Measurements from ENCODE around the gene AFDN. TPM values are rescaled to one million over a fixed set of nuclear protein-coding genes. Genes with fewer than 3 reads are reported as not detected.

The AFDN gene
- total and polyA plus RNA-seq, 9 donors, result 24.4 to 266 (median 86.6) TPM

- H3K27ac ChIP-seq, result no peak overlapping the region
- H3K36me3 ChIP-seq, result no peaks in the 10 kb centered on the region
- no peak for DNase-seq
- H3K27me3 ChIP-seq, result no peaks in the 10 kb centered on the region
- no peaks in the 10 kb centered on the region for H3K4me1 ChIP-seq (ENCODE audit: insufficient read depth)
- intact Hi-C loops (cut with DNase I), result no loop called here
- no peak overlapping the region for H3K4me3 ChIP-seq
- 80 to 84% (median 81%) methylated on average over 17 of the region's 17 CpGs for WGBS, 3 donors
- TF ChIP-seq EP300 (IDR thresholded peaks at IDR 0.05) (no peak), POLR2A (IDR thresholded peaks at IDR 0.05) (no peak), CTCF (IDR thresholded peaks at IDR 0.05) (no peak)
- H3K9me3 ChIP-seq, result no peaks in the 10 kb centered on the region
Measured at GRCh38 chr6:167795321-167795811, 31.3 kb upstream of the AFDN start.

GRCh38 chr6:167795874-167796191 lies 30.9 kb upstream of the AFDN start:
- TF ChIP-seq EP300 (IDR thresholded peaks at IDR 0.05), result no peak
- no peak for TF ChIP-seq CTCF (IDR thresholded peaks at IDR 0.05)
- TF ChIP-seq POLR2A (IDR thresholded peaks at IDR 0.05), result no peak
- intact Hi-C loops (cut with DNase I), result no loop called here
- no peaks in the 10 kb centered on the region for H3K4me1 ChIP-seq (ENCODE audit: insufficient read depth)
- H3K27me3 ChIP-seq, result no peaks in the 10 kb centered on the region
- H3K9me3 ChIP-seq, result no peaks in the 10 kb centered on the region
- no peaks in the 10 kb centered on the region for H3K36me3 ChIP-seq
- H3K27ac ChIP-seq, result no peak overlapping the region
- 92 to 95% (median 94%) methylated on average over 10 of the region's 10 CpGs for whole genome bisulfite sequencing, 3 donors
- no peak for DNase-seq
- H3K4me3 ChIP-seq, result no peak overlapping the region

GRCh38 chr6:167796192-167796981 lies 30.3 kb upstream of the AFDN start:
- TF ChIP-seq CTCF (IDR thresholded peaks at IDR 0.05) (no peak), EP300 (IDR thresholded peaks at IDR 0.05) (no peak), POLR2A (IDR thresholded peaks at IDR 0.05) (no peak)
- Histone ChIP-seq H3K27me3 (no peaks in the 10 kb centered on the region), H3K36me3 (no peaks in the 10 kb centered on the region), H3K27ac (no peak overlapping the region), H3K9me3 (no peaks in the 10 kb centered on the region), H3K4me1 (ENCODE audit: insufficient read depth) (no peaks in the 10 kb centered on the region), H3K4me3 (no peak overlapping the region)
- DNase-seq, result no peak
- intact Hi-C loops (cut with DNase I), result no loop called here
- WGBS, 3 donors, result 19 to 29% (median 19%) methylated on average over 43 of the region's 43 CpGs

GRCh38 chr6:167797011-167797471 lies 29.7 kb upstream of the AFDN start:
- Histone ChIP-seq H3K9me3 (no peaks in the 10 kb centered on the region), H3K4me1 (ENCODE audit: insufficient read depth) (no peaks in the 10 kb centered on the region), H3K27me3 (no peaks in the 10 kb centered on the region), H3K36me3 (no peaks in the 10 kb centered on the region), H3K27ac (no peak overlapping the region), H3K4me3 (no peak overlapping the region)
- no peak for TF ChIP-seq POLR2A (IDR thresholded peaks at IDR 0.05)
- no peak for TF ChIP-seq CTCF (IDR thresholded peaks at IDR 0.05)
- TF ChIP-seq EP300 (IDR thresholded peaks at IDR 0.05), result no peak
- WGBS, 3 donors, result 72 to 84% (median 80%) methylated on average over 31 of the region's 31 CpGs
- intact Hi-C loops (cut with DNase I), result no loop called here
- no peak for DNase-seq
